H9 (cell line): ENCODE results near the gene GCA. TPM values are rescaled to one million over a fixed set of nuclear protein-coding genes. Genes with fewer than 3 reads are reported as not detected.

Source experiments
- DNase-seq: peaks from one replicate; pipeline ENCODE4 v3.0.0-alpha.2; 2017
- H2AFZ ChIP-seq: one replicate; pipeline ENCODE4 v1.6.1; 2013; ENCODE audit warnings: mild to moderate bottlenecking, low read length, control low read depth, moderate library complexity
- H2AK5ac ChIP-seq: 2 replicates; pipeline ENCODE4 v1.6.1; 2013; ENCODE audit warnings: low read length, control low read depth, mixed read lengths; ENCODE audit not compliant: insufficient read length
- H2BK120ac ChIP-seq: one replicate; pipeline ENCODE4 v1.6.1; 2013; ENCODE audit warnings: low read depth, mild to moderate bottlenecking, low read length, control low read depth, inconsistent platforms; ENCODE audit not compliant: poor library complexity, severe bottlenecking
- H2BK12ac ChIP-seq: 2 replicates; pipeline ENCODE4 v1.6.1; 2013; ENCODE audit warnings: low read length, control low read depth, mixed read lengths, low read depth; ENCODE audit not compliant: insufficient read length
- H2BK15ac ChIP-seq: 2 replicates; pipeline ENCODE4 v1.6.1; 2013; ENCODE audit warnings: low read depth, low read length, control low read depth
- H2BK20ac ChIP-seq: one replicate; pipeline ENCODE4 v1.6.1; 2013; ENCODE audit warnings: low read depth, mild to moderate bottlenecking, low read length, control low read depth, inconsistent platforms; ENCODE audit not compliant: poor library complexity, severe bottlenecking
- H2BK5ac ChIP-seq: 2 replicates; pipeline ENCODE4 v1.6.1; 2013; ENCODE audit warnings: low read length, control low read depth, mixed read lengths; ENCODE audit not compliant: insufficient read length
- H3K14ac ChIP-seq: 2 replicates; pipeline ENCODE4 v1.6.1; 2013; ENCODE audit warnings: low read length, control low read depth; ENCODE audit not compliant: insufficient read depth
- H3K18ac ChIP-seq: 2 replicates; pipeline ENCODE4 v1.6.1; 2013; ENCODE audit warnings: low read depth, mild to moderate bottlenecking, mixed read lengths, low read length, control low read depth; ENCODE audit not compliant: insufficient read length
- H3K23ac ChIP-seq: 2 replicates; pipeline ENCODE4 v1.6.1; 2013; ENCODE audit warnings: low read length, control low read depth, mixed read lengths, low read depth; ENCODE audit not compliant: insufficient read length
- H3K23me2 ChIP-seq: 2 replicates; pipeline ENCODE4 v1.6.1; 2013; ENCODE audit warnings: low read depth, mild to moderate bottlenecking, mixed read lengths, low read length, control low read depth; ENCODE audit not compliant: insufficient read length, poor library complexity, severe bottlenecking
- H3K27ac ChIP-seq: 2 replicates; pipeline ENCODE4 v1.5.1; 2013; ENCODE audit warnings: low read length, control low read depth, mixed read lengths, low read depth; ENCODE audit not compliant: insufficient read length
- H3K27me3 ChIP-seq: 2 replicates; pipeline ENCODE4 v1.6.1; 2013; ENCODE audit warnings: low read length, control low read depth, inconsistent platforms; ENCODE audit not compliant: insufficient read depth
- H3K4ac ChIP-seq: 2 replicates; pipeline ENCODE4 v1.6.1; 2013; ENCODE audit warnings: low read depth, mild to moderate bottlenecking, control low read depth, inconsistent platforms, low read length, moderate library complexity
- H3K4me1 ChIP-seq: 2 replicates; pipeline ENCODE4 v1.6.1; 2013; ENCODE audit warnings: low read length, control low read depth, inconsistent platforms; ENCODE audit not compliant: insufficient read depth
- H3K4me2 ChIP-seq: 2 replicates; pipeline ENCODE4 v1.6.1; 2013; ENCODE audit warnings: low read length, control low read depth, mixed read lengths; ENCODE audit not compliant: insufficient read length, insufficient read depth
- H3K56ac ChIP-seq: 2 replicates; pipeline ENCODE4 v1.6.1; 2013; ENCODE audit warnings: low read depth, mild to moderate bottlenecking, mixed read lengths, low read length, control low read depth; ENCODE audit not compliant: insufficient read length
- H3K79me1 ChIP-seq: 2 replicates; pipeline ENCODE4 v1.6.1; 2013; ENCODE audit warnings: low read depth, mild to moderate bottlenecking, moderate library complexity, low read length, control low read depth, inconsistent platforms; ENCODE audit not compliant: insufficient read depth, poor library complexity, severe bottlenecking
- H3K79me2 ChIP-seq: 2 replicates; pipeline ENCODE4 v1.6.1; 2013; ENCODE audit warnings: low read length, control low read depth, inconsistent platforms; ENCODE audit not compliant: insufficient read depth
- H3K9ac ChIP-seq: 2 replicates; pipeline ENCODE4 v1.6.1; 2013; ENCODE audit warnings: low read length, control low read depth, mixed read lengths; ENCODE audit not compliant: insufficient read length; ENCODE audit errors: extremely low read depth
- H3K9me3 ChIP-seq: one replicate; pipeline ENCODE4 v1.6.1; 2013; ENCODE audit warnings: low read depth, low read length, inconsistent platforms; ENCODE audit not compliant: control insufficient read depth
- H3T11ph ChIP-seq: one replicate; pipeline ENCODE4 v1.6.1; 2013; ENCODE audit warnings: mild to moderate bottlenecking, low read length, control low read depth, inconsistent platforms
- H4K20me1 ChIP-seq: one replicate; pipeline ENCODE4 v1.6.1; 2013; ENCODE audit not compliant: control insufficient read depth, insufficient read length, insufficient read depth
- H4K5ac ChIP-seq: 2 replicates; pipeline ENCODE4 v1.6.1; 2013; ENCODE audit warnings: low read depth, mild to moderate bottlenecking, mixed read lengths, low read length, control low read depth; ENCODE audit not compliant: insufficient read length
- H4K8ac ChIP-seq: replicated peaks from 2 replicates; pipeline ENCODE4 v1.6.1; 2013; ENCODE audit warnings: low read length, control low read depth, mixed read lengths, low read depth; ENCODE audit not compliant: insufficient read length
- H4K91ac ChIP-seq: 2 replicates; pipeline ENCODE4 v1.6.1; 2013; ENCODE audit warnings: low read depth, mild to moderate bottlenecking, moderate library complexity, mixed read lengths, low read length, control low read depth; ENCODE audit not compliant: insufficient read length
- H3K27ac Mint-ChIP-seq, 3 experiments: 2 replicates in 2 of 3; 3 replicates in 1 of 3; pipeline ENCODE4 v1.8.0; 2020 to 2021; ENCODE audit warnings: mixed read lengths in 3 of 3, mild to moderate bottlenecking in 1 of 3, moderate library complexity in 1 of 3
- H3K27me3 Mint-ChIP-seq: 2 replicates; pipeline ENCODE4 v1.8.0; 2021; ENCODE audit warnings: low read depth, mild to moderate bottlenecking, moderate library complexity, mixed read lengths
- H3K36me3 Mint-ChIP-seq, 3 experiments: 2 replicates in 2 of 3; 3 replicates in 1 of 3; pipeline ENCODE4 v1.8.0; 2020 to 2021; ENCODE audit warnings: low read depth in 3 of 3, mixed read lengths in 3 of 3; ENCODE audit not compliant: insufficient read depth in 1 of 3
- H3K4me1 Mint-ChIP-seq, 2 experiments: 2 replicates each; pipeline ENCODE4 v1.8.0; 2020; ENCODE audit warnings: mixed read lengths in 2 of 2
- H3K4me3 Mint-ChIP-seq, 2 experiments: 2 replicates in 1 of 2; 3 replicates in 1 of 2; pipeline ENCODE4 v1.8.0; 2020 to 2021; ENCODE audit warnings: mild to moderate bottlenecking in 2 of 2, mixed read lengths in 2 of 2, moderate library complexity in 1 of 2
- H3K9me3 Mint-ChIP-seq, 2 experiments: 2 replicates in 1 of 2; 3 replicates in 1 of 2; pipeline ENCODE4 v1.8.0; 2020; ENCODE audit warnings: mild to moderate bottlenecking in 2 of 2, mixed read lengths in 2 of 2, moderate library complexity in 1 of 2
- WGBS: extraction: QIAGEN DNeasy Blood & Tissue Kit; methylation state at CpG from one replicate; pipeline ENCODE4 v1.1.7; 2013; ENCODE audit warnings: missing lambda C conversion rate, low lambda C conversion rate, mixed read lengths; ENCODE audit not compliant: insufficient read length; ENCODE audit errors: extremely low coverage; 5-methylcytosine and 5-hydroxymethylcytosine counted together
- total RNA-seq: library from RNA; stranded (reverse); gene quantifications from 2 replicates; pipeline ENCODE4 v1.2.1, GENCODE V29; 2021
- TF ChIP-seq, protein P1 (sequence below): fragments of 200-600 bp; sonication (generic); conservative IDR thresholded peaks from 3 replicates; pipeline ENCODE4 v1.8.0; 2021; ENCODE audit warnings: antibody characterized with exemption, mild to moderate bottlenecking

Gene GCA
- total RNA-seq, 1 experiment from 2014 or later: 31.0 TPM

DNA sequence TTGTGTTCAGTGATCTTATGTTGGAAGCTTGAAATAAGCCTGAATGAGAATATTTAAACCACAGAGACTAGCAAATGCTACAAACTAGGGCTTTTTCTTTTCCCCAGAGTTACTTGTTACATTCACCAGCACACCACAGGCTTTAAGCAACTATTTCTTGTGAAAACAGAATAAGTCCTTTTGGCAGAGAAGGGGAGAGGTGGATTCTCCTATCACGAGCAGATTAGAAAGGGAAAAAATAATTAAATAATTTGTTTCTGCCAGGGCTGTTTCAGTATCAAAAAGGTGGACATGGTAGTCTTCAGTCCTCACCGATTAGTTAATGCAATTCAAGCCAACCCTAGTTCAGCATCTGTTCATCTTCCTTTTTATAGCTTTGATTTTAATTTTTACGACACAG lies 38.0 kb upstream of the GCA start:
- no peaks in the 10 kb centered on the region for H3K9me3 Mint-ChIP-seq
- Histone ChIP-seq H3K79me1 (no peaks in the 10 kb centered on the region), H2BK120ac (no peak overlapping the region), H4K91ac (no peak overlapping the region), H2AK5ac (no peak overlapping the region), H3K18ac (no peak overlapping the region), H3K14ac (no peak overlapping the region), H4K8ac (no peak overlapping the region), H3K27ac (no peak overlapping the region), H3K23ac (no peak overlapping the region), H4K5ac (no peak overlapping the region), H2BK15ac (no peak overlapping the region), H3K4me2 (no peak overlapping the region), H3K4ac (no peak overlapping the region), H3K9me3 (no peaks in the 10 kb centered on the region), H3K79me2 (no peaks in the 10 kb centered on the region), H3K27me3 (no peaks in the 10 kb centered on the region), H3K23me2 (no peaks in the 10 kb centered on the region), H2BK5ac (no peak overlapping the region), H2AFZ (no peak overlapping the region), H3T11ph (no peak overlapping the region), H3K56ac (no peak overlapping the region), H3K9ac (no peak overlapping the region), H2BK20ac (no peak overlapping the region), H4K20me1 (no peaks in the 10 kb centered on the region), H2BK12ac (no peak overlapping the region), H3K4me1 (no peaks in the 10 kb centered on the region; the same call in 1 of the 2 replicates)
- no peak overlapping the region for H3K27ac Mint-ChIP-seq
- no peaks in the 10 kb centered on the region for H3K4me1 Mint-ChIP-seq
- DNase-seq: no peak
- no peaks in the 10 kb centered on the region for H3K27me3 Mint-ChIP-seq
- no peaks in the 10 kb centered on the region for H3K36me3 Mint-ChIP-seq
- TF ChIP-seq, protein P1, sequence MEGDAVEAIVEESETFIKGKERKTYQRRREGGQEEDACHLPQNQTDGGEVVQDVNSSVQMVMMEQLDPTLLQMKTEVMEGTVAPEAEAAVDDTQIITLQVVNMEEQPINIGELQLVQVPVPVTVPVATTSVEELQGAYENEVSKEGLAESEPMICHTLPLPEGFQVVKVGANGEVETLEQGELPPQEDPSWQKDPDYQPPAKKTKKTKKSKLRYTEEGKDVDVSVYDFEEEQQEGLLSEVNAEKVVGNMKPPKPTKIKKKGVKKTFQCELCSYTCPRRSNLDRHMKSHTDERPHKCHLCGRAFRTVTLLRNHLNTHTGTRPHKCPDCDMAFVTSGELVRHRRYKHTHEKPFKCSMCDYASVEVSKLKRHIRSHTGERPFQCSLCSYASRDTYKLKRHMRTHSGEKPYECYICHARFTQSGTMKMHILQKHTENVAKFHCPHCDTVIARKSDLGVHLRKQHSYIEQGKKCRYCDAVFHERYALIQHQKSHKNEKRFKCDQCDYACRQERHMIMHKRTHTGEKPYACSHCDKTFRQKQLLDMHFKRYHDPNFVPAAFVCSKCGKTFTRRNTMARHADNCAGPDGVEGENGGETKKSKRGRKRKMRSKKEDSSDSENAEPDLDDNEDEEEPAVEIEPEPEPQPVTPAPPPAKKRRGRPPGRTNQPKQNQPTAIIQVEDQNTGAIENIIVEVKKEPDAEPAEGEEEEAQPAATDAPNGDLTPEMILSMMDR: no peak
- no CpG with 5 or more reads among the region's 3 CpGs for WGBS
- H3K4me3 Mint-ChIP-seq: no peak overlapping the region
